ENCODE results near the gene PADI2. TPM values are rescaled to one million over a fixed set of nuclear protein-coding genes. Genes with fewer than 3 reads are reported as not detected.

The PADI2 gene
- total RNA-seq, 4 donors from 2014 or later, result 15.4 to 27.2 (median 18.6) TPM

GRCh38 chr1:17020502-17020901 lies 98.7 kb downstream of the PADI2 start:
- Histone ChIP-seq H3K27ac (no peak overlapping the region), H3K4me3 (no peak overlapping the region), H3K4me1 (no peaks in the 10 kb centered on the region), H3K9me3 (no peaks in the 10 kb centered on the region), H3K36me3 (peaks cover 75% of the 10 kb centered on the region), H3K27me3 (no peaks in the 10 kb centered on the region)
- DNase-seq (ENCODE audit: low spot score in 2 of 2), result no peak
- TF ChIP-seq POLR2A (IDR thresholded peaks at IDR 0.05), result no peak
- TF ChIP-seq POLR2AphosphoS5 (IDR thresholded peaks at IDR 0.05), result no peak
- TF ChIP-seq, protein P1, sequence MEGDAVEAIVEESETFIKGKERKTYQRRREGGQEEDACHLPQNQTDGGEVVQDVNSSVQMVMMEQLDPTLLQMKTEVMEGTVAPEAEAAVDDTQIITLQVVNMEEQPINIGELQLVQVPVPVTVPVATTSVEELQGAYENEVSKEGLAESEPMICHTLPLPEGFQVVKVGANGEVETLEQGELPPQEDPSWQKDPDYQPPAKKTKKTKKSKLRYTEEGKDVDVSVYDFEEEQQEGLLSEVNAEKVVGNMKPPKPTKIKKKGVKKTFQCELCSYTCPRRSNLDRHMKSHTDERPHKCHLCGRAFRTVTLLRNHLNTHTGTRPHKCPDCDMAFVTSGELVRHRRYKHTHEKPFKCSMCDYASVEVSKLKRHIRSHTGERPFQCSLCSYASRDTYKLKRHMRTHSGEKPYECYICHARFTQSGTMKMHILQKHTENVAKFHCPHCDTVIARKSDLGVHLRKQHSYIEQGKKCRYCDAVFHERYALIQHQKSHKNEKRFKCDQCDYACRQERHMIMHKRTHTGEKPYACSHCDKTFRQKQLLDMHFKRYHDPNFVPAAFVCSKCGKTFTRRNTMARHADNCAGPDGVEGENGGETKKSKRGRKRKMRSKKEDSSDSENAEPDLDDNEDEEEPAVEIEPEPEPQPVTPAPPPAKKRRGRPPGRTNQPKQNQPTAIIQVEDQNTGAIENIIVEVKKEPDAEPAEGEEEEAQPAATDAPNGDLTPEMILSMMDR (IDR thresholded peaks at IDR 0.05), result no peak
- TF ChIP-seq EP300 (IDR thresholded peaks at IDR 0.05), result no peak
- 85% methylated on average over 2 of the region's 2 CpGs for WGBS

DNA sequence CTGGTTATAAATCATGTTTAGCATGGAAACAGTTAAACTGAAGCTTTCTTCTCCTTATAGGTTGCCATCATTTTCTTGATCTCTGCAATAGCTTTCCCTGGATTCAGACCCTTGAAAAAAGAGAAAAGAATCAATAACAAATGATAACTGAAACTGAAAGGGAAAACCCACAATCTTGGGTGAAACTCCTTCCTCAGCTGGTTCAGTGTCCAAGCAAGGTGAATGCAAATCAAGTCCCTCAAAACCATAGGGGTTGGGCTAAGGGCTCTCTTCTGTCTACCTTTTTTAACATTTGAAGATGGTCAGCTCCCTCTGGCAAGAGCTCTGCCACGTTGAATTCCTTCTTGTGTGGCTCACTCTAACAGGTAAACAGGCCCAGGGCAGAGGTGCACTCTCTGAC lies 100.4 kb downstream of the PADI2 start:
- no peak for TF ChIP-seq POLR2A (IDR thresholded peaks at IDR 0.05)
- TF ChIP-seq, protein P1 (IDR thresholded peaks at IDR 0.05), result no peak
- TF ChIP-seq POLR2AphosphoS5 (IDR thresholded peaks at IDR 0.05), result no peak
- TF ChIP-seq EP300 (IDR thresholded peaks at IDR 0.05), result no peak
- H3K27ac ChIP-seq, result no peak overlapping the region
- peaks cover 64% of the 10 kb centered on the region for H3K36me3 ChIP-seq
- no peaks in the 10 kb centered on the region for H3K27me3 ChIP-seq
- H3K4me3 ChIP-seq, result no peak overlapping the region
- H3K9me3 ChIP-seq, result no peaks in the 10 kb centered on the region
- DNase-seq (ENCODE audit: low spot score in 2 of 2), result no peak
- H3K4me1 ChIP-seq, result no peaks in the 10 kb centered on the region
- 38% methylated on average over 1 of the region's 1 CpG for WGBS

DNA sequence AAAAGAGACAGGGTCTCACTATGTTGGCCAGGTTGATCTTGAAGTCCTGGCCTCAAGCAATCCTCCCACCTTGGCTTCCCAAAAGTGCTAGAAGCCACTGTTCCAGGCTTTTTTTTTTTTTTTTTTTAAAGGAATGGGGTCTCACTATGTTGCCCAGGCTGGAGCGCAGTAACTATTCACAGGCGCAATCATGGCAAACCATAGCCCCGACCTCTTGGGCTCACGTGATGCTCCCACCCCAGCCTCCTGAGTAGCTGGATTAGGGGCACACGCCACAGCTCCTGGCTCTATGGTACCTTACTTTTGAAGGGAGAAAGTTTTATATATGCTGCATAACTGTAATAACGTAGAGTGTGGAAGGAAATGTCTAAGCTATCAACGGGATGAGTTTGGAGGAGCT lies 101.8 kb downstream of the PADI2 start:
- WGBS, result 96% methylated on average over 7 of the region's 7 CpGs
- TF ChIP-seq EP300 (IDR thresholded peaks at IDR 0.05), result no peak

More for the DNA sequence above, 101.8 kb downstream of the PADI2 start:
- no peak for DNase-seq (ENCODE audit: low spot score in 2 of 2)
- Histone ChIP-seq H3K9me3 (no peaks in the 10 kb centered on the region), H3K4me3 (no peak overlapping the region), H3K27ac (no peak overlapping the region), H3K27me3 (no peaks in the 10 kb centered on the region), H3K4me1 (peaks cover 7% of the 10 kb centered on the region), H3K36me3 (peaks cover 50% of the 10 kb centered on the region)

Other genes with a start within 250 kb of the PADI2 start
- under 1 TPM; under 0.01 TPM for gene RNU1-2, start 223.5 kb downstream of the PADI2 start, total RNA-seq
- gene CROCC, start 197.5 kb downstream of the PADI2 start, total RNA-seq, result 10 to 100 TPM; 27.7 to 86.4 (median 60.2) TPM
- 1 to 10 TPM; 5.6 to 8.3 (median 7.1) TPM for gene MFAP2, start 138.8 kb downstream of the PADI2 start, total RNA-seq
- 10 to 100 TPM; 42.7 to 62.0 (median 47.3) TPM for gene ATP13A2, start 107.5 kb downstream of the PADI2 start, total RNA-seq
- 10 to 100 TPM; 69.0 to 98.3 (median 90.5) TPM for gene SDHB, start 65.4 kb downstream of the PADI2 start, total RNA-seq
- gene PADI1, start 85.7 kb upstream of the PADI2 start, total RNA-seq, result 10 to 100 TPM in 1 of 4 donors, 1 to 10 TPM in 3; 4.0 to 57.3 (median 9.1) TPM
- gene PADI3, start 129.6 kb upstream of the PADI2 start, total RNA-seq, result 10 to 100 TPM in 1 of 4 donors, 1 to 10 TPM in 2, not detected in 1; 2.4 to 11.2 (median 2.7) TPM
- gene PADI4, start 188.7 kb upstream of the PADI2 start, total RNA-seq, result under 1 TPM in 3 of 4 donors, not detected in 1; 0.57 to 0.81 (median 0.73) TPM